Heart left ventricle (tissue), 13 donors: ENCODE results near the gene GFY.

Experiments used
- CTCF ChIP-seq, 12 donors: fragments of 200-600 bp; sonication (generic) in 4 of 12; IDR thresholded peaks; one replicate each; pipeline versions ENCODE4 v1.5.0 to v1.8.0; 2018 to 2022; ENCODE audit warnings: antibody characterized with exemption in 12 of 12, mild to moderate bottlenecking in 5 of 12
- POLR2A ChIP-seq, 2 donors: fragments of 450-650 bp; IDR thresholded peaks; one replicate each; pipeline ENCODE4 v1.6.1; 2017; ENCODE audit warnings: antibody characterized with exemption in 2 of 2, mild to moderate bottlenecking in 2 of 2, moderate library complexity in 2 of 2
- donor health status: ischemic (EF 13 %, LVEDD 7.1; RV severe dilation, severe dysfunction).
- donor health status: DM: no; HTN: yes; CAD: no.
- donor health status: DM: no; HTN: no; CAD: no.
- donor health status: ischemic (EF 25% LVEDD 6.9; RV normal size, moderate dysfunction).
- donor health status: ischemic (EF 25% LVEDD 5.7; RV mildly dilated, moderate dysfunction).
- donor health status: ischemic (EF 35%, LVEDD 5.7; RV mildly dilated, moderate dysfunction).
- donor health status: nonischemic (EF 11% LVEDD 7.7; RV severe dilation, severe dysfunction).
- donor health status: DM: yes; HTN: yes; CAD: no.
- donor health status: PGD.
- donor health status: ischemic (EF 29% LVEDD 5.4; RV normal size, mild dysfunction).
- donor health status: nonischemic (EF 23%, LVEDD 6.1; RV moderate dilation, normal function).

DNA sequence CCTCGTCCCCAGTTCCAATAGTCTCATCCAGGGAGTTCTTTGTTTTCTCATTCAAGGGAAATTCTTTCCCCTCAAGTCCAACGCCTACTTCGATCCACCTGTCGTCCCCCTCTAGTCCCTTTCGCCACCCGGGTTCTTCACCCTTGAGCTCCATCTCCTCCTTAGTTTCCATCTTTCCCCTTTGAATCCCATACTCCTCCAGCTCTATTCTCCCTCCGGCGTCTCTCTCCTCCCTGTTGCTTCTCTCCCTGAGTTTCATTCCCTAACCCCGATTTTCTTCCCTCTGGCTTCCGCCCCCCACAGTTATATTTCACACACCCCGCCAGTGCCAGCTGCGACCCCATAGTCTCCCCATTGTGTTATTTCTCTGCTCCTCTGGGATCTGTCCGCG is 16.8 kb downstream of the GFY start:
- no peak for TF ChIP-seq CTCF (IDR thresholded peaks at IDR 0.05)
- no peak for TF ChIP-seq POLR2A (IDR thresholded peaks at IDR 0.05)
